Liver (tissue), 9 donors: ENCODE measurements around the gene TOX2. TPM values are rescaled to one million over a fixed set of nuclear protein-coding genes. Genes with fewer than 3 reads are reported as not detected.

Source experiments
- DNase-seq: peaks from one replicate; pipeline ENCODE4 v3.0.0-alpha.2; 2017; ENCODE audit warnings: low spot score
- H3K27ac ChIP-seq, 2 donors: one replicate each; pipeline ENCODE4 v1.7.0; 2013; ENCODE audit warnings: inconsistent platforms in 2 of 2, low read length in 2 of 2, control low read depth in 1 of 2, low read depth in 1 of 2, mild to moderate bottlenecking in 1 of 2
- H3K27me3 ChIP-seq, 4 donors: one replicate each; pipeline versions ENCODE4 v1.6.1 to v1.7.0; 2013; ENCODE audit warnings: low read length in 3 of 4, inconsistent platforms in 1 of 4, mild to moderate bottlenecking in 1 of 4, moderate library complexity in 1 of 4; ENCODE audit not compliant: control insufficient read depth in 4 of 4, insufficient read depth in 4 of 4
- H3K36me3 ChIP-seq, 4 donors: one replicate each; pipeline versions ENCODE4 v1.6.1 to v1.7.0; 2013; ENCODE audit warnings: low read length in 3 of 4, mild to moderate bottlenecking in 3 of 4, low read depth in 1 of 4, moderate library complexity in 1 of 4; ENCODE audit not compliant: control insufficient read depth in 4 of 4, insufficient read depth in 3 of 4
- H3K4me1 ChIP-seq, 4 donors: one replicate each; pipeline versions ENCODE4 v1.6.1 to v1.7.0; 2013; ENCODE audit warnings: low read length in 3 of 4, mild to moderate bottlenecking in 3 of 4, moderate library complexity in 1 of 4; ENCODE audit not compliant: control insufficient read depth in 4 of 4, insufficient read depth in 4 of 4
- H3K4me3 ChIP-seq, 3 donors: one replicate each; pipeline versions ENCODE4 v1.6.1 to v1.7.0; 2013; ENCODE audit warnings: low read length in 3 of 3, control low read depth in 1 of 3, low read depth in 1 of 3, mild to moderate bottlenecking in 1 of 3
- H3K9ac ChIP-seq, 2 donors: one replicate each; pipeline ENCODE4 v1.7.0; 2013; ENCODE audit warnings: low read length in 2 of 2, mild to moderate bottlenecking in 2 of 2, moderate library complexity in 2 of 2, control low read depth in 1 of 2, low read depth in 1 of 2
- H3K9me3 ChIP-seq, 4 donors: one replicate each; pipeline versions ENCODE4 v1.6.1 to v1.7.0; 2013; ENCODE audit warnings: low read length in 3 of 4; ENCODE audit not compliant: control insufficient read depth in 4 of 4
- ATF3 ChIP-seq: IDR thresholded peaks from 2 replicates; pipeline ENCODE4 v1.6.1; 2016; ENCODE audit warnings: antibody characterized with exemption
- CTCF ChIP-seq: fragments of 150-350 bp; IDR thresholded peaks from 2 replicates; pipeline ENCODE4 v1.5.1; 2017; ENCODE audit warnings: improper control_type of control experiment, low read depth, low read length; ENCODE audit not compliant: missing input control
- EGR1 ChIP-seq, 2 donors: IDR thresholded peaks; 2 replicates each; pipeline ENCODE4 v1.6.1; 2016 to 2018; ENCODE audit warnings: antibody characterized with exemption in 2 of 2, low read depth in 2 of 2
- FOXA1 ChIP-seq: IDR thresholded peaks from 2 replicates; pipeline ENCODE4 v1.6.1; 2016; ENCODE audit warnings: antibody characterized with exemption
- FOXA2 ChIP-seq: IDR thresholded peaks from 2 replicates; pipeline ENCODE4 v1.6.1; 2016; ENCODE audit warnings: antibody characterized with exemption
- GABPA ChIP-seq, 2 donors: IDR thresholded peaks in 1 of 2; conservative IDR thresholded peaks in 1 of 2; 2 replicates each; pipeline ENCODE4 v1.6.1; 2016; ENCODE audit warnings: antibody characterized with exemption in 2 of 2, mild to moderate bottlenecking in 1 of 2, moderate library complexity in 1 of 2
- HNF4A ChIP-seq, 2 donors: conservative IDR thresholded peaks; 2 replicates each; pipeline ENCODE4 v1.6.1; 2016; ENCODE audit warnings: antibody characterized with exemption in 2 of 2, mild to moderate bottlenecking in 2 of 2
- HNF4G ChIP-seq: IDR thresholded peaks from 2 replicates; pipeline ENCODE4 v1.6.1; 2016; ENCODE audit warnings: antibody characterized with exemption
- JUND ChIP-seq, 2 donors: IDR thresholded peaks; 2 replicates each; pipeline ENCODE4 v1.6.1; 2016; ENCODE audit warnings: antibody characterized with exemption in 2 of 2
- RAD21 ChIP-seq, 2 donors: IDR thresholded peaks; 2 replicates each; pipeline ENCODE4 v1.6.1; 2016; ENCODE audit warnings: antibody characterized with exemption in 2 of 2, mild to moderate bottlenecking in 2 of 2
- REST ChIP-seq: IDR thresholded peaks from 2 replicates; pipeline ENCODE4 v1.6.1; 2016; ENCODE audit warnings: antibody characterized with exemption, mild to moderate bottlenecking
- SP1 ChIP-seq: IDR thresholded peaks from 2 replicates; pipeline ENCODE4 v1.6.1; 2018; ENCODE audit warnings: antibody characterized with exemption, mild to moderate bottlenecking
- YY1 ChIP-seq: IDR thresholded peaks from 2 replicates; pipeline ENCODE4 v1.6.1; 2016; ENCODE audit warnings: antibody characterized with exemption, mild to moderate bottlenecking
- ZBTB33 ChIP-seq: IDR thresholded peaks from 2 replicates; pipeline ENCODE4 v1.6.1; 2016; ENCODE audit warnings: antibody characterized with exemption
- WGBS: extraction: QIAGEN DNeasy Blood & Tissue Kit; methylation state at CpG from one replicate; pipeline ENCODE4 v1.1.7; 2013; 5-methylcytosine and 5-hydroxymethylcytosine counted together
- polyA plus RNA-seq, 2 donors: library from polyadenylated mRNA; stranded (reverse) in 1 of 2; unstranded in 1 of 2; fragments of 200-250 nt in 1 of 2; fragments of >200 nt in 1 of 2; fragmentation: Nextera tagmentation in 1 of 2; extraction: Ambion mirVana in 1 of 2; gene quantifications; one replicate each; pipeline versions ENCODE4 v1.2.1 to v1.2.3, GENCODE V29; 2013 to 2015
- total RNA-seq, 2 donors: library from RNA; depleted of rRNA; stranded (reverse); fragments of >200 nt; gene quantifications; one replicate each; pipeline ENCODE4 v1.2.3, GENCODE V29; 2014
- TF ChIP-seq, protein P1 (sequence below): IDR thresholded peaks from 2 replicates; pipeline ENCODE4 v1.6.1; 2016; ENCODE audit warnings: antibody characterized with exemption
- donor health status: healthy.
- donor health status: healthy.
- donor health status: healthy.
- donor health status: healthy.
- donor health status: healthy.

Gene TOX2
- total and polyA plus RNA-seq, 4 donors, result 0.33 to 2.7 (median 1.4) TPM

DNA sequence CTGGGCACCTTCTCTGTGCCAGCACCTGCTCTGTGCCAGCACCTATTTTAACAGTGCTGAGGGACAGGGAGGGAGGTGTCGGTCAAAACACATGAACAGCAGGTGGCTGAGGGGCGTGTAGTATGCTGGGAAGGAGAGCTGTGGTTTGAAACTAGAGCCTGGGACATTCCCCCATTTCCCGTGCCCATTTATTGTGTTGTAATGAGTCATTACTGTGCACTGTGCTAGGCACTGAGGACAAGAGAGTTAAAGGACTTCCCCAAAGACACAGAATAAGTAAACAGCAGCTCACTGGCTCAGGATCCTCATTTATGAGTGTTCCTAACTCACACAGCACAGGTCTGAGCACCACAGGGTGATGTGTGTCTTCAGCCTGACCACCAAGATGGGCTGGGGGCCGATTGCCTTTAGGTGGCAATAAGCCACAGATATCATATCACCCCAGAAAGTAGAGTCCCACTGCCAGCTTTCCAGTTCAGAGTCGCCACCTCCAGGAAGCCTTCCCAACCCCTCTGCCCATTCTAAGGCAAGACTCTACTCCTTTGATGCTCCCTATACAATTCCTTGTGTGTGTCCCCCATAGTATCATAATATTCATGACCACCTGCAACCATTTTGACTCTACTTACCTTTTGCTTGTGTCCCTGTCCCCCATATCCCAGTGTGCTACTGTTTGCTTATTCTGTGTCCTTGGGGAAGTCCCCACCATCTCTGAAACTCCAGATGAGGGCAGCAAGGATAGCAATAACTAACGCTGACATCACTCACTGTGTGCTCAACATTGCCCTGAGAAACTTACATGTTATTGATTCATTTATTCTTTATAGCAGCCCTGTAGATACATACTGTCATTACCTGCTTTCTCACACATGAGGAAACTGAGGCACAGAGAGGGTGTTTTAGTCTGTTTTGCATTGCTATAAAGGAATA lies 87.3 kb downstream of the TOX2 start (continued):
- TF ChIP-seq JUND (IDR thresholded peaks at IDR 0.05), result no peak

GRCh38 chr20:44002861-44003260 lies 88.2 kb downstream of the TOX2 start:
- Histone ChIP-seq H3K36me3 (no peaks in the 10 kb centered on the region), H3K27ac (no peak overlapping the region), H3K4me3 (no peak overlapping the region), H3K9me3 (no peaks in the 10 kb centered on the region), H3K4me1 (no peaks in the 10 kb centered on the region), H3K27me3 (no peaks in the 10 kb centered on the region), H3K9ac (no peak overlapping the region)
- no peak for DNase-seq
- TF ChIP-seq SP1 (no peak), CTCF (no peak), HNF4A (conservative IDR thresholded peaks at IDR 0.05) (no peak), GABPA (IDR thresholded peaks at IDR 0.05 in 1 of 2, conservative IDR thresholded peaks at IDR 0.05 in 1 of 2) (no peak), ATF3 (no peak), FOXA1 (no peak), HNF4G (no peak), REST (no peak), FOXA2 (no peak), JUND (IDR thresholded peaks at IDR 0.05) (no peak), ZBTB33 (no peak), EGR1 (IDR thresholded peaks at IDR 0.05; ENCODE audit: low read depth in 2 of 2) (no peak), YY1 (no peak), RAD21 (IDR thresholded peaks at IDR 0.05) (no peak)
- TF ChIP-seq, protein P1, sequence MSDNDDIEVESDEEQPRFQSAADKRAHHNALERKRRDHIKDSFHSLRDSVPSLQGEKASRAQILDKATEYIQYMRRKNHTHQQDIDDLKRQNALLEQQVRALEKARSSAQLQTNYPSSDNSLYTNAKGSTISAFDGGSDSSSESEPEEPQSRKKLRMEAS, result no peak
- 84% methylated on average over 1 of the region's 1 CpG for WGBS
